Raji (cell line): ENCODE measurements around the gene CHST11.

ENCODE experiments used
- POLR2A ChIP-seq: IDR thresholded peaks from 2 replicates; pipeline ENCODE4 v1.6.1; 2011; ENCODE audit warnings: low read depth, low read length, control low read depth; ENCODE audit not compliant: insufficient read depth

Gene CHST11

DNA sequence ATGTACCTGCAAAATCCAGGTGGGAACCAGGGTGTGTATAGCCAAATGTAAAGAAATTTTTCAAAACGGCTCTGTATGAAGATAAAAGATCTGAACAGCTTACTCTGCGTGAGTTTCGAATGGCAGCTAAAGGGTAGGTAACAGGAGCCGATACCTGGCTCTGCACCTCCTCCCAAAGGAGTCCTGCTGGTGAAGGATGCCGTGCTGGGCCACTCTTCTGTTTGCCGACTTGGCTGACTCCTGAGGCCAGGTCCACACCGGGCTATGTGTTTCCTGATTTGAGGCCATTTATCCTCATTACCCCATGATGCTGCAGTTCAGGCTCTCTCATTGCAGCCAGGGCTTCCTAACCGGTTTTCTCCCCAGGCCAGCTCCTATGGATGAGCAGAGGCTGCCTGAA, 256.7 kb downstream of the CHST11 start:
- TF ChIP-seq POLR2A = no peak

DNA sequence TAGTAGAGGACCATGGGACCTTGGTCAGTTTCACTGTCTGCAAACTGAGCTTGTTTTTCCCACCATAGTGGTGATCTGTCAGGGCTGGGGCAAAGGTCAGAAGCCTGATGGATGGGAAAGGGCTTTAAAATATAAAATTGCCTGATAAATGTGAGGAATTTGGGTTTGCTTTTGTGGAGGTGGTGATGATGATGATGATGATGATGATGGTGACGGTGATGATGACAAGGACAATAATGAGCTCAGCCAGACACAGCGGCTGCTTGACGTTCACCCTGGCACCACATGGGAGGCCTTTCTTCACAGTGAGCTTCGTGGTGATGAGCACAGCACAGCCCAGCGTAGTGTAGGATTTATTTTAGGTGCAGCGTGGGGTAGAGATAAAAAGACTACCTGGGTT, 257.6 kb downstream of the CHST11 start:
- no peak for TF ChIP-seq POLR2A

DNA sequence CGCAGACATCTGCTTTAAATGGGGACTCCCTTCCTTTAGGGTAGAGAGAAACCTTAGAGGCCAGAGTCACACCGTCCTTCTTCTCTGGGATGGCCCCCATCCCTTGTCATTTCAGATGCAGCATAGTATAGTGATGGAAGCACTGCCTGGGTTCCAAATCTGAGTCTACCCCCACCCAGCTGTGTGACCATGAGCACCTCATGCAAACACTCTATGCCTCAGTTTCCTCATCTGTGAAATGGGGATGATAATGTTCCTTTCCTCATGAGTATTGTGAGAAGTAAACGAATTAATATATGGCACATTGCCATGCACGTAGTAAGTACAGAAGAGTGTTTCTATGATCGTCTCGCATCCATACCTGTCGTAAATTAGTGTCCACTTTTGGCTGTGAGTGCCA, 259.4 kb downstream of the CHST11 start:
- TF ChIP-seq POLR2A = no peak

DNA sequence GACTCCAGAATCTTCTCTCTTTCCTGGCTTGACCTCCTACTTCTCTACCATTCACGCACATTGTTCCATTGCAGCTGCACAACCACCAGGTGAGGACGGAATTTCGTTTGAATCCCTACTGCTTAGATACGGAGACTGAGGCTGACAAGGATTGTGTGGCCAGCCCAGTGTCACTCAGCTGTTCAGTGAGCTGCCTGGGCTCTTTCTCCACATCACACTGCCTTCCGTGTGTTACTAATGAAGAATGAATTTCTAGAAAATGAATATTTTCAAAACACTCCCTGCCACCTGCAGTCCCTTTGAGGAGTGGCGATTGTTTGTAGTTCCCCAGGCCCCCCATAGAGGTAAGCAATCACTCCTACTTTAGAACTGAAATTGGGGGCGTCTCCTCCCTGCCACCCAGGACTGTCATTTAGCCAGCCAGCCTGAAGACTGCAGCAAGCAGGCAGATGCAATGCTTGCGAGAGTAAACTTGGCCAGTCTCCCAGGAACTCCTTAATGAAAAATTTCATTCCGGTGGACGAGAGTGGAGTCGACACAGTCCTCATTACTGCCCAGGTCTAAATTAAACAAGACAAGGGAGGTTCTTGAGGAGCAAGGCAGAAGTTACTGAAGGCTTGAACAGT, 261.7 kb downstream of the CHST11 start:
- TF ChIP-seq POLR2A = no peak

DNA sequence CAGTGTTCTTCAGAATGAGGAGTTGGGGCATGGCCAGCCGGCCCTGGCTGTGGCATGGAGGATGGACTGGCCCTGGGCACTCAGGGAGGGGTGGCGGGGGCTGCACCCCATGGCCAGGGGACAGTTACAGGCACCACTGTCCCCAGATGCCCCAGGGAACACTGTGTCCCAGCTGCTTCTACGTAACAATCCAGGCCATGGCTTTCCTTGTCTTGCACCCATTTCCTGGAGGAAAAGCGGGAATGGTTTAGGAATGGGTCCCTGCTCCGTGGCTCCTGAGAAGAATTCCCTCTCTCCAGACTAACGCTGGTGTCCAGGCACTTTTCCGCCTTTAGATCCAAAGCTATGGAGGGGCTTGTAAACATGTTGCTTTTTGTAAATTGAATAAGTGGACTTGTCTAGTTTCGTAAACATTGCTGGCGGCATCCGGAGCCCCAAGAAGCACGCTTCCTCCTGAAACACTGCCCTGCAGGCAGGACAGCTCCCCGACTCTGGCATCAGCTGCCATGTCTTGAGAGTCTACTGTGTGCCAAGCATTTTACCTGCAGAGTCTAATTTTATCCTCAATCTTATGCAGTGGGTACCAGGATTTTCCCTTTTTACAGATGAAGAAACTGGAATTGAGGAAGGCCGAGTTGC, 263.1 kb downstream of the CHST11 start:
- TF ChIP-seq POLR2A = no peak

DNA sequence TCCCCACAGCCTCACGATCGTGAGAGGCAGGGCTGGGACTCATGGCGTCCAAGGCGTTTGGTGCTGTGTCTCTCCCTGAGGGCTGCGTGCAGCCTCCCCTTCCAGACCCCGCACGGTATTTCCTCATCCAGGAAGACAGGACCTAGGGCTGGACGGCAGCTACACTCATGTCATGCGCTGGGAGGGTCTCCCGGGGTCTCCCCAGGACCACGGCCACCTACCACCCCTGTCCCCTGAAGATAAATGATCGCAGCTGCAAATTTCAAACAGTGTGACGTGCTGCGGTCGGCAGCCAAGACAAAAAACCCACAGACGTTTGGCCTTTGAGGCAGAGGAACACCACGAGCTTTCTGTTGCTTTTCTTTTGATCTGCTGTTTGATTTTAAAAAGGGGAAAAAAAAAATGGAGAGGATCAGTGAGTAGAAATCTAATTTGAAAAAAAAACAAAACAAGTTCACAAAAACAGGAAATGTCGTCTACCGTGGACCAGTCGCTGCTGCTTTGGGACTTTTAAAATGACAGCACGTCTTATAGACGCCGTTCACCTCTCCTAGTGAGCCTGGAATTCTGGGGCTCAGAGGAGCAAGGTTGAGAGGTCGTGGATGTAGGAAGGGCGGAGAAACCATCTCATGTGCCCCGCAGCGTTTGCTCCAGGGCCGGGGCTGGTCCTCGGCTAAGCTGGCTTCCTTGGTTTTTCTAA, 263.7 kb downstream of the CHST11 start:
- TF ChIP-seq POLR2A = no peak

DNA sequence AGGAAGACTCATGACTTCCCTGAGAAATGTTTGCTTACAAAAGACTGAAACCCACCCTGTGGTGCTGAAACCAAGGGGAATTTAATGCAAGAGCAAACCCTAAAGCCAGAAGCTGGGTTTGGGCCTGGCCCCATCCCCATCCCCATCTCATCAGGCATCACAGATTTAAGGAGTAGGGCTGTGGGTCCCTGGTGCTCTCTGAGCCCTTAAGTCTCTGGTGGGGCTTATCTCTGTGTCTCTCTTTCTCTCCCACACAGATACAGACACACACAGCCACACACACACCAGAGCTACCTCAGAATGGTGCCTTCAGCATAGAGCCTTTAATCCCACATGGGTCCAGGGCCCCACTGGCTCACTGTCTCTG, 264.3 kb downstream of the CHST11 start:
- no peak for TF ChIP-seq POLR2A

DNA sequence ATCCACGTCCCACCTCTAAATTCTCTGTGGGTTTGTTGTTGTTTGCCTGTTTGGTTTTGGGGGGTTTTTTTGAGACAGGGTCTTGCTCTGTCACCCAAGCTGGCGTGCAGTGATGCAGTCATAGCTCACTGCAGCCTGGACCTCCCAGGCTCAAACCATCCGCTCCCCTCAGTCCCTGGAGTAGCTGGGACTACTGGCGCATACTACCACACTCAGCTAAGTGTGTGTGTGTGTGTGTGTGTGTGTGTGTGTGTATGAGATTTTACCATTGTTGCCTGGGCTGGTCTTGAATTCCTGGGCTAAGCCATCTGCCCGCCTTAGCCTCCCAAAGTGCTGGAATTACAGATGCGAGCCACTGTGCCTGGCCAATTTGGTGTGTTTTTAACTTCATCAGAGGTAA, 265.2 kb downstream of the CHST11 start:
- no peak for TF ChIP-seq POLR2A

DNA sequence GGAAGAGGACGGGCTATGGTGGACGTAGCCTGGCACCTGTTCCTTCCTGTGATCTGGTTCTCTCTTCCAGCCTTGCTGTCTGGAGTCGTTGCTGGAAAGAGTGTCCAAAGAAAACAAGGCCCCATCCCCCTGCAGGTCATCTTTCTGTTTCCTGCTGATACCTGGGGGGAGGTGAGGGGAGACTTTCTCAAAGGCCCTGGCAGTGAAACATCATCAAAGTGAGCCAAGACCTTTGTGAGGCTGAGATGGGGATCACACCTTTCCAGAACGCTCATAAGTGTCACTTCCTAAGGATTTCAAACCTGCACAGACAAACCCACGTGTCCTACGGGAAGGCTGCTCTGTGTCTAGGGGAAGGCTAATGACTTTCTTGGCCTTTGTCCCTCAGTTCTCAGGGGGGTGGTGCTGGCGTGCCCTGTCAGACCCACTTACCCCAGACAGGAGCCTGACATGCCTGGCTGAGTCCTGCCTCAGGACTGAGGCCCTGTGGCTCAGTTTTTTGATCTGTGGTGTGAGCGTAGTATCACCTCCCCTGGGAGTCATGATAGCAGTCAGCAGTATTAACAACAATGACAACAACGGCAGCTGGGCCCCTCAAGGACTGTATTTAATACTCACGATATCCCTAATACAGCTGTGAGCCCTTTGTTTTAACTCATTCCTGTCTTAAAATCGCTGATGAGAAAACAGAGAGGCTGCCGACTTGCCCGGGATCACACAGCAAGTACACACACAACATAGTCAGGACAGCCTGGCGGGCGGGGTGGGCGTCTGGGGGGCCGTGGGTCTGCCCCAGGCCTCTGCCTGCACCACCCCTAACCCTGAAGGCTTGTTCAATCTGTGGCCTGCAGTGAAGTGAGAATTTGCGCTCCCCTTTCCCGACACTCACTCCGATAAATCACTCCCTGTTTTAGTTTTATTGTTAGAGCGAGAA, 266.1 kb downstream of the CHST11 start:
- no peak for TF ChIP-seq POLR2A

DNA sequence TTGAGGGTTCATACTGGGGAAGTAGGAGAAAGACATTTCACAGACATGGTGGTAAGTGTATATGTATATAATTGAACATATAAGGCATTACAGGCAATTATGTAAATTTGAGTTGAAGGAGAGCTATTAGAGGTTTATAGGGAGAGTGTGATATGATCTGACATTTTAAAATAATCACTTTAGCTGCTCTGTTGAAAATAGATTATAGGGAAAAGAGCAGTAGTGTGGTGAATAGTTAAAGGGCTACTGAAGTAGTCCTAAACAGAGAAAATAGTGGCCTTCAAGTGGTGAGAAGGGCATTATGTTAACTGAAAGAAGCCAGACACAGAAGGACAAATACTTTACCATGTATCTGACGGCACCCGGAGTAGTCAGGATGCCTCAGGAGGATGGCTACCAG, 267.1 kb downstream of the CHST11 start:
- no peak for TF ChIP-seq POLR2A

DNA sequence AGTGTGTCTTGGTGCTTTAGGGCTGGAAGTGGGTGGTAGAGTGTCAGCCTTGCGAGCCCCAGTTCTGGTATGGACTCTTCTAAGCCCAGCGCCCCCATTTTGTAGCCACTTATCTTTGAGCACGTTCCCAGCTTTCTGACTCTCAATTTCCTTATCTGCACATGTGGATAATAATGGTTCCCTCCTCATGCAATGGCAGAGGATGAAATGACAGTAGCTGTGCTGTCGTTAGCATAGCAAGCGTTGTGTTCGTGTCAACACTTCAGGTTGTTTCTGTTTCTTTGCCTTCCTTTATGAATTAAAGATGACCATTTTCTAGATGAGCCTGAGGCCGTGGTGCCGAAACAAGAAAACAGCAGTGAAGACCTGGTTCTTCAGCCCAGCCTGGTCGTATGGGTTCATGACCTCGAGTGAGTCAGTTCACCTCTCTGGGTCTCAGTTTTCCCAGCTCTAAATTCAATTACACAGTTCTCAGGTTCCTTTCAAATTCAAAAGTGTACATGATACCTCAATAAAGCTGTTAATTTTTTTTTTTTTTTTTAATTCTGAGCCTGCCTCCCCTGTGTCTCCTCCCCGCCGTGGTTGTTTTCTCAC, 268.3 kb downstream of the CHST11 start:
- no peak for TF ChIP-seq POLR2A

DNA sequence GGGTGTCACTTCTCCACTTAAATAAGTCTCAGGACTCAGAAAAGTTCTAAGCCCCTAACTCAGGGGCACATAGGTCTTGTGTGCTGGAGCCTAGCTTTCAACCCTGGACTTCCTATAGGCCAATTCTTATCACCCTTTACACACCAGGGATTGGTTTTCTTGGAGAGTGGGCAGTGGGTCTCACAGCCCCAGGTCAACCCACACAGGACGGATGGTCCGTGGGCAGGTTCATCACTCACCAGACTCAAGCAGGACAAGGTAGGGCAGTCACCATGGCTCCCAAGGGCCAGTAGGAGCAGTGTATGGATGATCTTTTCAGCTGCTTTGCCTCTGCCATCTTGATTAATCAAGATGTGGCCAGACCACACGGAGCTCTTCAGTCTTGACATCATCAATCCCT, 268.9 kb downstream of the CHST11 start:
- no peak for TF ChIP-seq POLR2A

DNA sequence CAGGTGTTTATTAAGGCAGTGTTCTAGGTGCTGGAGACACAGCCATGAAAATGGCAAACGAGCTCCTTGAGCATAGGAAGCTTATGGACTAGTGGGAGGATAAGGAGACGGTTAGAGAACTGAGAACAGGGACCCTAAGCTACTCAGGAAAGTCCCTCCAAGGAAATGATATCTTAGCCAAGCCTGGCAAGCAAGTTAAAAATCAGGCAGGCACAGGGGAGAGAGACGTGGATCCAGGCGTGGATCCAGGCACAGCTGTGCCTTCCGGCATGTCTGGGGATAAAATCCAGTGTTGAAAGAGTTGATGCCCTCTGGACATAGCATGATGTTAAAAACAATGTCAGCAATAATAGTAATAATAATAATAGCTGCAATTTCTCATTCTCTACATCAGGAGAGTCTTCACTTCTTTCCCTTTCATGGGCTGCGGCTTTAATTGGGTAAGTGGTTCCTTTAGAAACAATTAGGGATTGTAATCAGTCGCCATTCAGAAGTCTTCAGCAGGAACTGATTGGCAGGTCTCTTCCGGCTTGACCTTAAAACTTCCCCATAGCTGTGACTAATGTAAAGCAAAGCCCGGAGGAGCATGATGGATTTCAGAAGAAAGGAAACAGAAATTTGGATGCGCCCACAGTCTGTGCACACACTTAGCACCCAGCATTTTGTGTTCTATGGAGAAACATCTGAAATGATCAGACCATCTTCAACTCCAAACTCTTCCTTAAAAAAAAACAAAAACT, 271.1 kb downstream of the CHST11 start:
- TF ChIP-seq POLR2A = no peak

DNA sequence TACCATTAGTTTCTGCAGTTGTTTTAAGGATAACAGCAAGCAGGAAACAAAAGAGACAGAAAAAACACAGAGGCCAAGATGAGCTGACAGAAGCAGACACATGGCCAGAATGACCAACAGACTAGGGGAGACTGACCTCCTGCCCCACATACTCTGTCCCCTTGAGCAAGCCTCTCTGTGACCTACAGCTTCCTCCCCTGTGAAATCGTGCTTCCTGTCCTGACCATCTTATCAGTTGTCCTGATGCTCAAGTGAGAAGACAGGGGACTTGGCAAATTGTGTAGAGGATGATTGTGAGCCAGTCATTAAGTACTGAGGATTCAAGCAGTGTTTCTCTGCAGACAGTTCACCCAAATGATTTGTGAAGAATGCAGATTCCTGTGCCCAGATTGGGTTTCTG, 272.3 kb downstream of the CHST11 start:
- TF ChIP-seq POLR2A = no peak

DNA sequence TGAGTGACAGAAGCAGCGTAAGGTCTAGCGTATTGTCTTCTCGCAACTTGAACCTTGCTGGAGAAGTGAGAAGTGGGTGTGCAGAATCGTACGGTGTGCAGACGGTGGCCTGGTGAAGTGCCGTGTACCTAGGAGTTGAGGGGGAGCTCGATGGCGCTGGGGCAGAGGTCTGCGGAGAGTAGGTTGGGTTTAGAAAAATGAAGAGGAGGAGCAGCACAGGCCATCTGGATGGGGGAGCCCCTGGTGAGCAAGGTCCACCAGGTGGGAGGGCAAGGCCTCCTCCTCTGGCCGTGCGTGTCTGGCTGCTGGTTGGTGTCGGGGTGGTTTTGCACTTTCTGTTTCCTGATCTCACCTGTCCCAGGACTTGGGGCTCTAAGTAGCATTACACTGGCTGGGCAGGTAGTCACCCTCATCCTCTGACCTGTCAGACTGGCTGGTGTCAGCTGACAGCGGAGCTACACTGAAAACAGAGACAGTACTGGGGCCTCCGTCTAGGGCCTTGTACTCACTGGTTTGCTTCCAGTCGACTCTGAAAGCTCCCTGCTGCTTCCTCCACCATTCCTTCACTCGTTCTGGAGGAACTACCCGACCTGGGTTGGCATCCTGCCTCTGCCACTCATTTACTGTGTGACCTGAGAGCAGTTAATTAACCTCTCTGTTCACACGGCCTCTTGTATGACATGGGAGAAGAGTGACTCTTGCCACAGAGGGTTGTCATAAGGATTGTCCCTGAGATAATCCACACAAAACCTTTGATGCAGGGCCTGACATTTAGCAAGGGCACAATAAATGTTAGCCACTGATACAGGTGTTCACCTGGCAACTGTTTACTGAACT, 273.1 kb downstream of the CHST11 start:
- no peak for TF ChIP-seq POLR2A
